Measurements from ENCODE around the gene ZNF420. TPM values are rescaled to one million over a fixed set of nuclear protein-coding genes. Genes with fewer than 3 reads are reported as not detected.

ZNF420 gene
- total and polyA plus RNA-seq, 2 of the 13 experiments (the other 11 are each of a cell fraction or from before 2014, with no cell fraction given) = 1.4 to 6.6 TPM

DNA sequence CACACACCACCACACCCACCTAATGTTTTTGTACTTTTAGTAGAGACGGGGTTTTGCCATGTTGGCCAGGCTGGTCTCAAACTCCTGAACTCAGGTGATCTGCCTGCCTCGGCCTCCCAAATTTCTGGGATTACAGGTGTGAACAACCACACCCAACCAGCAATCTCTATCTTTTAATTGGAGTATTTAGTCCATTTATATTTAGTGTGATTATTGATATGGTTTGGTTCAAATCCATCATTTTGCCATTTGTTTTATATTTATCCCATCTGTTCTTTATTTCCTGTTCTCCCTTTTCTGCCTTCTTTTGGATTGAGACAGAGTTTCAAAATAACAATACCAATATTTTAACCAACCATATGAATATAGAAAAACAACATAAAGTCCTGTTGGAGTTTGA lies 4.1 kb downstream of the ZNF420 start:
- no peak for DNase-seq (ENCODE audit: low spot score)
- no peaks in the 10 kb centered on the region; a peak in 1 of 5 replicates for H3K27me3 ChIP-seq (ENCODE audit: control insufficient read depth in 1 of 2, insufficient read depth in 2 of 2, low read length in 2 of 2)
- H3K79me2 ChIP-seq (ENCODE audit: insufficient read depth, low read length) = peaks cover 8% of the 10 kb centered on the region
- in situ Hi-C loops (cut with HindIII; ENCODE audit: extremely low pct_ligation_motif_present, low pct_unique_long_range_greater_than_20kb) = no loop called here
- no peaks in the 10 kb centered on the region for H3K36me3 ChIP-seq (replicated peaks in 1 of 2; ENCODE audit: control insufficient read depth in 1 of 2, insufficient read depth in 2 of 2, low read length in 2 of 2)
- ChIA-PET CTCF (ENCODE audit: low intra/inter-chr PET ratio, low total read pairs) (no interaction called here), POLR2A (no interaction called here)
- FAIRE-seq = no peak
- H3K27ac ChIP-seq (ENCODE audit: extremely low read length, insufficient read depth, low read length) = no peak overlapping the region
- peaks cover 10% of the 10 kb centered on the region for H3K4me1 ChIP-seq (ENCODE audit: insufficient read depth, low read length)
- no peak overlapping the region for H2AFZ ChIP-seq (ENCODE audit: low read length)
- WGBS (ENCODE audit: low lambda C conversion rate) = 100% methylated on average over 2 of the region's 2 CpGs
- ATAC-seq = no peak
- H4K20me1 ChIP-seq (ENCODE audit: insufficient read depth, low read length) = no peaks in the 10 kb centered on the region
- H3K4me3 ChIP-seq (replicated peaks in 1 of 3; ENCODE audit: insufficient read depth in 1 of 3, low read depth in 2 of 3, low read length in 3 of 3) = no peak overlapping the region
- H3K9me3 ChIP-seq (ENCODE audit: low read length) = peaks cover 46% of the 10 kb centered on the region
- no peak overlapping the region for H3K4me2 ChIP-seq (ENCODE audit: low read depth, low read length)
- no peak overlapping the region for H3K9ac ChIP-seq (ENCODE audit: insufficient read depth, low read depth, low read length)
- intact Hi-C loops (cut with micrococcal nuclease; ENCODE audit: unreplicated experiment) = no loop called here
- no TSS peak for BruUV-seq (replicated peaks)
- TF ChIP-seq, protein P1, sequence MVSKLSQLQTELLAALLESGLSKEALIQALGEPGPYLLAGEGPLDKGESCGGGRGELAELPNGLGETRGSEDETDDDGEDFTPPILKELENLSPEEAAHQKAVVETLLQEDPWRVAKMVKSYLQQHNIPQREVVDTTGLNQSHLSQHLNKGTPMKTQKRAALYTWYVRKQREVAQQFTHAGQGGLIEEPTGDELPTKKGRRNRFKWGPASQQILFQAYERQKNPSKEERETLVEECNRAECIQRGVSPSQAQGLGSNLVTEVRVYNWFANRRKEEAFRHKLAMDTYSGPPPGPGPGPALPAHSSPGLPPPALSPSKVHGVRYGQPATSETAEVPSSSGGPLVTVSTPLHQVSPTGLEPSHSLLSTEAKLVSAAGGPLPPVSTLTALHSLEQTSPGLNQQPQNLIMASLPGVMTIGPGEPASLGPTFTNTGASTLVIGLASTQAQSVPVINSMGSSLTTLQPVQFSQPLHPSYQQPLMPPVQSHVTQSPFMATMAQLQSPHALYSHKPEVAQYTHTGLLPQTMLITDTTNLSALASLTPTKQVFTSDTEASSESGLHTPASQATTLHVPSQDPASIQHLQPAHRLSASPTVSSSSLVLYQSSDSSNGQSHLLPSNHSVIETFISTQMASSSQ (IDR thresholded peaks at IDR 0.05; ENCODE audit: low read depth) = no peak
- TF ChIP-seq, protein P1 (CRISPR knock-in tag; IDR thresholded peaks at IDR 0.05; ENCODE audit: borderline replicate concordance) = no peak
- TF ChIP-seq ELF1 (CRISPR knock-in tag; IDR thresholded peaks at IDR 0.05) (no peak), ZSCAN25 (CRISPR knock-in tag; IDR thresholded peaks at IDR 0.05) (no peak), CREM (IDR thresholded peaks at IDR 0.05) (no peak), CREM (CRISPR knock-in tag; IDR thresholded peaks at IDR 0.05) (no peak), FOSL2 (CRISPR knock-in tag; IDR thresholded peaks at IDR 0.05) (no peak), NFKB2 (CRISPR knock-in tag; IDR thresholded peaks at IDR 0.05; ENCODE audit: borderline replicate concordance) (no peak)
- TF ChIP-seq, protein P2, sequence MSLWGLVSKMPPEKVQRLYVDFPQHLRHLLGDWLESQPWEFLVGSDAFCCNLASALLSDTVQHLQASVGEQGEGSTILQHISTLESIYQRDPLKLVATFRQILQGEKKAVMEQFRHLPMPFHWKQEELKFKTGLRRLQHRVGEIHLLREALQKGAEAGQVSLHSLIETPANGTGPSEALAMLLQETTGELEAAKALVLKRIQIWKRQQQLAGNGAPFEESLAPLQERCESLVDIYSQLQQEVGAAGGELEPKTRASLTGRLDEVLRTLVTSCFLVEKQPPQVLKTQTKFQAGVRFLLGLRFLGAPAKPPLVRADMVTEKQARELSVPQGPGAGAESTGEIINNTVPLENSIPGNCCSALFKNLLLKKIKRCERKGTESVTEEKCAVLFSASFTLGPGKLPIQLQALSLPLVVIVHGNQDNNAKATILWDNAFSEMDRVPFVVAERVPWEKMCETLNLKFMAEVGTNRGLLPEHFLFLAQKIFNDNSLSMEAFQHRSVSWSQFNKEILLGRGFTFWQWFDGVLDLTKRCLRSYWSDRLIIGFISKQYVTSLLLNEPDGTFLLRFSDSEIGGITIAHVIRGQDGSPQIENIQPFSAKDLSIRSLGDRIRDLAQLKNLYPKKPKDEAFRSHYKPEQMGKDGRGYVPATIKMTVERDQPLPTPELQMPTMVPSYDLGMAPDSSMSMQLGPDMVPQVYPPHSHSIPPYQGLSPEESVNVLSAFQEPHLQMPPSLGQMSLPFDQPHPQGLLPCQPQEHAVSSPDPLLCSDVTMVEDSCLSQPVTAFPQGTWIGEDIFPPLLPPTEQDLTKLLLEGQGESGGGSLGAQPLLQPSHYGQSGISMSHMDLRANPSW (CRISPR knock-in tag; IDR thresholded peaks at IDR 0.05; ENCODE audit: borderline replicate concordance) = no peak
- TF ChIP-seq, protein P3, sequence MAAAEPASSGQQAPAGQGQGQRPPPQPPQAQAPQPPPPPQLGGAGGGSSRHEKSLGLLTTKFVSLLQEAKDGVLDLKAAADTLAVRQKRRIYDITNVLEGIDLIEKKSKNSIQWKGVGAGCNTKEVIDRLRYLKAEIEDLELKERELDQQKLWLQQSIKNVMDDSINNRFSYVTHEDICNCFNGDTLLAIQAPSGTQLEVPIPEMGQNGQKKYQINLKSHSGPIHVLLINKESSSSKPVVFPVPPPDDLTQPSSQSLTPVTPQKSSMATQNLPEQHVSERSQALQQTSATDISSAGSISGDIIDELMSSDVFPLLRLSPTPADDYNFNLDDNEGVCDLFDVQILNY (CRISPR knock-in tag; conservative IDR thresholded peaks at IDR 0.05) = no peak
- TF ChIP-seq, protein P4, sequence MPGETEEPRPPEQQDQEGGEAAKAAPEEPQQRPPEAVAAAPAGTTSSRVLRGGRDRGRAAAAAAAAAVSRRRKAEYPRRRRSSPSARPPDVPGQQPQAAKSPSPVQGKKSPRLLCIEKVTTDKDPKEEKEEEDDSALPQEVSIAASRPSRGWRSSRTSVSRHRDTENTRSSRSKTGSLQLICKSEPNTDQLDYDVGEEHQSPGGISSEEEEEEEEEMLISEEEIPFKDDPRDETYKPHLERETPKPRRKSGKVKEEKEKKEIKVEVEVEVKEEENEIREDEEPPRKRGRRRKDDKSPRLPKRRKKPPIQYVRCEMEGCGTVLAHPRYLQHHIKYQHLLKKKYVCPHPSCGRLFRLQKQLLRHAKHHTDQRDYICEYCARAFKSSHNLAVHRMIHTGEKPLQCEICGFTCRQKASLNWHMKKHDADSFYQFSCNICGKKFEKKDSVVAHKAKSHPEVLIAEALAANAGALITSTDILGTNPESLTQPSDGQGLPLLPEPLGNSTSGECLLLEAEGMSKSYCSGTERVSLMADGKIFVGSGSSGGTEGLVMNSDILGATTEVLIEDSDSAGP (CRISPR knock-in tag; IDR thresholded peaks at IDR 0.05; ENCODE audit: borderline replicate concordance) = no peak

Data from HepG2 (cell line).